ENCODE results near the gene MARVELD2.
"Not testable (repeated sequence)": the region's sequence is repeated elsewhere in the genome, so short reads cannot be mapped to it uniquely, and the experiment has no call there.

The MARVELD2 gene

GRCh38 chr5:69416699-69417098 lies 1.8 kb downstream of the MARVELD2 start:
- no peak for TF ChIP-seq CTCF (IDR thresholded peaks at IDR 0.05; ENCODE audit: low read depth, low read length)
- DNase-seq = no peak
- Histone ChIP-seq H3K27ac (no peak overlapping the region), H3K36me3 (peaks cover 8% of the 10 kb centered on the region), H3K27me3 (ENCODE audit: insufficient read depth, low read depth, severe bottlenecking) (no peaks in the 10 kb centered on the region), H3K4me3 (ENCODE audit: low read depth, low read length) (no peak overlapping the region), H3K9me3 (ENCODE audit: severe bottlenecking) (peaks cover 2% of the 10 kb centered on the region)

- no peak for TF ChIP-seq CTCF (IDR thresholded peaks at IDR 0.05; ENCODE audit: low read depth, low read length)
- Histone ChIP-seq H3K36me3 (peaks cover 8% of the 10 kb centered on the region), H3K4me3 (ENCODE audit: low read depth, low read length) (no peak overlapping the region)
Measured at GRCh38 chr5:69418554-69418953, 3.6 kb downstream of the MARVELD2 start.

GRCh38 chr5:69431424-69432303 lies 16.7 kb downstream of the MARVELD2 start:
- Histone ChIP-seq H3K9me3 (ENCODE audit: severe bottlenecking) (no peaks in the 10 kb centered on the region), H3K27ac (no peak overlapping the region), H3K36me3 (peaks cover 31% of the 10 kb centered on the region), H3K27me3 (ENCODE audit: insufficient read depth, low read depth, severe bottlenecking) (no peaks in the 10 kb centered on the region), H3K4me3 (ENCODE audit: low read depth, low read length) (no peak overlapping the region)
- no peak for TF ChIP-seq CTCF (IDR thresholded peaks at IDR 0.05; ENCODE audit: low read depth, low read length)
- DNase-seq = no peak

More at GRCh38 chr5:69418554-69418953, 3.6 kb downstream of the MARVELD2 start:
- H3K27me3 ChIP-seq (ENCODE audit: insufficient read depth, low read depth, severe bottlenecking) = no peaks in the 10 kb centered on the region
- no peak for DNase-seq
- H3K9me3 ChIP-seq (ENCODE audit: severe bottlenecking) = peaks cover 2% of the 10 kb centered on the region
- H3K27ac ChIP-seq = no peak overlapping the region

GRCh38 chr5:69432412-69433206 lies 17.7 kb downstream of the MARVELD2 start:
- peaks cover 33% of the 10 kb centered on the region for H3K36me3 ChIP-seq
- H3K4me3 ChIP-seq (ENCODE audit: low read depth, low read length) = no peak overlapping the region
- no peak for TF ChIP-seq CTCF (IDR thresholded peaks at IDR 0.05; ENCODE audit: low read depth, low read length)
- no peak overlapping the region for H3K27ac ChIP-seq
- DNase-seq = no peak
- H3K9me3 ChIP-seq (ENCODE audit: severe bottlenecking) = no peaks in the 10 kb centered on the region
- H3K27me3 ChIP-seq (ENCODE audit: insufficient read depth, low read depth, severe bottlenecking) = no peaks in the 10 kb centered on the region

GRCh38 chr5:69435276-69435884 lies 20.5 kb downstream of the MARVELD2 start:
- not testable (repeated sequence) for H3K4me3 ChIP-seq (ENCODE audit: low read depth, low read length); H3K27ac ChIP-seq; DNase-seq; H3K27me3 ChIP-seq (ENCODE audit: insufficient read depth, low read depth, severe bottlenecking); H3K9me3 ChIP-seq (ENCODE audit: severe bottlenecking)
- peaks cover 33% of the 10 kb centered on the region for H3K36me3 ChIP-seq

Data from WERI-Rb-1 (cell line).